ENCODE data around the gene PARD3.

- TF ChIP-seq POLR2A (IDR thresholded peaks at IDR 0.05; ENCODE audit: low read depth) (no peak), POLR2AphosphoS5 (IDR thresholded peaks at IDR 0.05) (no peak)
These were observed 338.5 kb downstream of the PARD3 start for GRCh38 chr10:34476608-34477007.
